MM.1S (cell line): ENCODE results near the gene KCNIP1.

Experiments used
- EZH2 ChIP-seq: fragments of 300-600 bp; sonication (generic); optimal IDR thresholded peaks from 2 replicates; pipeline ENCODE3; 2017; ENCODE audit warnings: low read depth, mild to moderate bottlenecking, antibody characterized with exemption, low read length, mixed read lengths
- TF ChIP-seq, protein P1 (sequence below): fragments of 300-600 bp; sonication (generic); IDR thresholded peaks from 2 replicates; pipeline ENCODE4 v1.5.1; 2016; ENCODE audit warnings: antibody characterized with exemption, low read length, mixed read lengths

DNA sequence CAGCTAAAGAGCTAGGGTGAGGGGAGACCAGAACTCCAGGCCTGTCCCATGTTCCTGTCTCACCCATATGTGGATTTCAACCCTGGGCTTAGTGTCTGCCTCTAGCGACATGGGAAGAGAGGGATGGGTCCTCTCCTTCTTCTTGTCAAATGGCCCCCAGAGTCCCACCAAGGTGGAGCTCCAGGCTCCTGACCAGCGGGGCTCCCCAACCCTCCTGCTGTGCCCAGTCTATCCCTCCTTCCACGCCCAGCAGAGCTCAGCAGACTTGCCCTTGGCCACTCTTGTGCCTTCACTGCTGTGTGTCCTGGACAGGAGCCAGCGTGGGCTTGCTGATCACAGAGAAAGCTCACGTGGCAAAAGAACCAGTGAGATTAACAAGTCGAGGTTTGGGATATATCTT is 156.7 kb downstream of the KCNIP1 start:
- TF ChIP-seq, protein P1, sequence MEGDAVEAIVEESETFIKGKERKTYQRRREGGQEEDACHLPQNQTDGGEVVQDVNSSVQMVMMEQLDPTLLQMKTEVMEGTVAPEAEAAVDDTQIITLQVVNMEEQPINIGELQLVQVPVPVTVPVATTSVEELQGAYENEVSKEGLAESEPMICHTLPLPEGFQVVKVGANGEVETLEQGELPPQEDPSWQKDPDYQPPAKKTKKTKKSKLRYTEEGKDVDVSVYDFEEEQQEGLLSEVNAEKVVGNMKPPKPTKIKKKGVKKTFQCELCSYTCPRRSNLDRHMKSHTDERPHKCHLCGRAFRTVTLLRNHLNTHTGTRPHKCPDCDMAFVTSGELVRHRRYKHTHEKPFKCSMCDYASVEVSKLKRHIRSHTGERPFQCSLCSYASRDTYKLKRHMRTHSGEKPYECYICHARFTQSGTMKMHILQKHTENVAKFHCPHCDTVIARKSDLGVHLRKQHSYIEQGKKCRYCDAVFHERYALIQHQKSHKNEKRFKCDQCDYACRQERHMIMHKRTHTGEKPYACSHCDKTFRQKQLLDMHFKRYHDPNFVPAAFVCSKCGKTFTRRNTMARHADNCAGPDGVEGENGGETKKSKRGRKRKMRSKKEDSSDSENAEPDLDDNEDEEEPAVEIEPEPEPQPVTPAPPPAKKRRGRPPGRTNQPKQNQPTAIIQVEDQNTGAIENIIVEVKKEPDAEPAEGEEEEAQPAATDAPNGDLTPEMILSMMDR: no peak
- no peak for TF ChIP-seq EZH2
